ENCODE measurements around the gene AFG3L2.

AFG3L2 gene

DNA sequence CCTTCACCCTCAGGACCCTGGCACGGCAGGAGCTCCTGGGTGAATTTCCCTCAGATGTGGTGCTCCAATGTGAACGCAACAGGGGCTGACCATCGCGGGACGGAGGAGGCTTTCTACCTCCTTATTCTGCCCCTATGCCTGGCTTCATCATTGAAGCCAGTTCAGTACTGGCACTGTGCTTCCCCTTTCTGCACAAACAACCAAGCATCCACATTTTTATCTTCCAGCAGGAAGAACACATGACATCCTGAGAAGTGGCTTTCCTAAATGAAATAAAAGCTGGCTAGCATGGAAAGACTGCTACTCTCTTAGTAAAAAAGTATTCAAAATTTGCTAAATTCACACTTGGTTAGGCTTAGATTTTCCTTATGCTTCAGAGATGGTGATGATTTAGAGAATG is 24.8 kb downstream of the AFG3L2 start:
- DNase-seq, result no peak

DNA sequence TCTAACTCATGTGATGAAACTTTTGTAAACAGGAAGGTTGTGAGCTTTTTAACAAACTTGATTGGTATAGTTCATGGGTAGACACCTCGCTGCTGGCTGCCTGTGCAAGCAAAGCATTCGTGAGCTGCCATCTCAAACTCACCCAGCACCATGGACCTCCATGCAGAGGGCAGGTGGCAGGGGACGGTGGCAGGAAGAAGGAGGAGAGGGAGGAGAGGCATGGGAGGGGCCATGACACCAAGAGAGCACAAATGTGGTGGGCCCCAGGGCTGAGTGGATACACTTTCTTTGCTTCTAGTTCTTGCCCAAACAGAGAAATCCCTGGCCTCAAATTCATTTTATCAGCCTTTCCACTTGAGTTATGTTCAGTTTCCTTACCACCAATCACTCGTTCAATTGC is 29.1 kb downstream of the AFG3L2 start:
- DNase-seq, result no peak

GRCh38 chr18:12346240-12346565 is 30.8 kb downstream of the AFG3L2 start:
- no peak for DNase-seq

DNA sequence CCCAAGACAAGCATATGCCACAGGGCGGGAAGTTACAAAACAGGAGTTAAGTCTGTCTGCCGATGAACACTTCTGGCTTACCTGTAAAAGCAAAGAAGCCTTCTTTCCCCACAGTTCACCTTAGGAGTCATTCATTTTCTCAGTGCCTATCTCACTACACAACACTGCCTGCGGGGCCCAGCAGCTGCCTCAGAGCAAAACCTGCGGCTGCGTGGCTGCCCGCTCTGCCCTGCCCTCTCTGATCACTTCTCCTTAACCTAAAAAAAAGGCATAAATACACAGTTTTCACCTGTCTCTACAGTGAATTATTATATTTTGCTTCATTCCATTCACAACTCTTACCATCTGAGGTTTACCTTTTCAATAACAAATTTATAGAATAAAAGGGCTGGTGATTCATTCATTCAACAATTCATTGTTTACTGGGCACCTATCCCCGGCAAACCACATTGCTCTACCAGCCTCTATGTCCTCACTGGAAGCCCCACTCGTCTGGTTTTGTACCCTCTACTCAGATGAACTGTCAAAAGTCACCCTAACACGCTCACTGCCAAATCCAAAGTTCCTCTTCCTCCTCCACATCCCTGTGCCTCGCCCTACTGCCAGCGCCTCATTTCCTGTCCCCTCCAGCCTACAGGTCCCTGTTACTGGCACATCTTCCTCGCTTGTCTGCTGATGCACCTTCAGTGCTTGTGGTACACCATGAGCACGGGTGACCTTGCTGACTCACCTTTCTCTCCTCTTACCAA is 31.4 kb downstream of the AFG3L2 start:
- no peak for DNase-seq

DNA sequence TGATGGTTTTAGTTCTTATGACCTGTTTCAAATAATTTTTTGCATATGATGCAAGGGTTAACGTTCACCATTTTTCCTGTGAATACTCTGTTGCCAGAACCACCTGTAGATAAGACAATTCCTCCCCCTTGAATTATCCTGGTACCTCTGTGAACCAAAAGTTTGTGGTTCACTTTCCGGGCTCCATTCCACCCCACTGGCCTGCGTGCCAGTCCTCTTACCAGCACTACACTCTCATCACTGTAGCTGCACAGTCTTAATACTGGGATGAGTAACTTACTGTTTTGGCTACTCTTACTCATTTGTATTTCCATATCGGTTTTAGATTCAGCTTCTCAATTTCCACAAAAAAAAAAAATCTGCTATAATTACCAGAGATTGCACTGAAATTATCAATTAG is 34.4 kb downstream of the AFG3L2 start:
- no peak for DNase-seq

GRCh38 chr18:12340945-12341660 is 35.9 kb downstream of the AFG3L2 start:
- no peak for DNase-seq

- no peak for DNase-seq
Measured at GRCh38 chr18:12338382-12338781, 38.6 kb downstream of the AFG3L2 start.

GRCh38 chr18:12336887-12337286 is 40.1 kb downstream of the AFG3L2 start:
- no peak for DNase-seq

DNA sequence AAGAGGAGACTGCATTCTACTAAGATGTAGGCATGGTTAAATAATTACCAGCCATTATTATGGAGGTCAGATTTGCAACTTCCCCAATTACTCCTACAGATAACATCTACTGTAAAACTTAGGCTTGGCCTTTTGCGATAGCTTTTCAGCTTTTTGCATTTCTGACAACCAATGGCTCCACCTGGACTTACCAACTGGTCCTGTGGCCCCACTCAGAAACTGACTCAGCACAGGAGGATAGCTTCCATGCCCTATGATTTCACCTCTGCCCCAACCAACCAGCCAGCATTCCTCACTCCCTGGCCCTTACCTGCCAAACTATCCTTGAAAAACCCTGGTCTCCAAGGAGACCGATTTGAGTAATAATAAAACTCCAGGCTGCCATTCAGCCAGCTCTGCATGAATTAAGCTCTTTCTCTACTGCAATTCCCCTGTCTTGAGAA is 40.8 kb downstream of the AFG3L2 start:
- no peak for DNase-seq

- DNase-seq, result no peak
Measured at GRCh38 chr18:12335503-12335902, 41.5 kb downstream of the AFG3L2 start.

GRCh38 chr18:12334863-12335262 is 42.2 kb downstream of the AFG3L2 start:
- no peak for DNase-seq

DNA sequence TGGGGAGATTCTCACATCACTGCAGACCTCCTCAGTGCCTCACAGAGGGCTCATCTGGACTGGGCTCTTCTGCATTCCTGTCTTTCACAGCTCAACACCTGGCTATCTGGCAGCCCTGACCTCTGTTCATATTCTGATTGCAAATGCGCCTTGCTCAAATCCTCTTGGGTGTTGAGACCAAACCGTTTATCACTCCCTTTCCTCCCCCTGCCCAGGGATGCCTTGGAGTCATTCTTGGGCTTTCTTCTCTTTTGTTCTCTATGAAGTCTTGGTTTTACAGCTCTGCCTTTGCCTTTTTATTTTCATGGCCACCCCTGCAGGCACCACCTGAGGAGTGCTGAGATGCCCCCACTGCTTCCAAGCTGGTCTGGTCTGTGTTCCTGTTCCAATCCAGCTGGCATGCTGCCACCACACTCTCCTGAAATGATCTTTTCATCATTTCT is 42.6 kb downstream of the AFG3L2 start:
- DNase-seq, result no peak

GRCh38 chr18:12333506-12334290 is 43.3 kb downstream of the AFG3L2 start:
- DNase-seq, result no peak

DNA sequence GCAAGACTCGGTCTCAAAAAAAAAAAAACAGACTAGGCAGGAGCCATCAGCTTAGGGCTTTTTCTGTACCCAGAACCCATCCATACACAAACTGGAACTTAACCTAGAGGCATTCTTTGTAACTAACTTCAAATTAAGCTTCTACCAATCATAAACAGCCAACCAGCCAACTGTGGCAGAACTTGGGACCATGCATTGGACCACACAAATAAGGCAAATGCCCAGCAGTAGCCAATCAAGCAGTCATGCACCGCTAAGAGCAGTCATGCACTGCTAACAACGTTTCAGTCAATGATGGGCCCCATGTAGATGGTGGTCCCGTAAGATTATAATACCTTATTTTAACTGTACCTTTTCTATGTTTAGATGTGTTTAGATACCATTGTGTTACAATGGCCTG is 46.3 kb downstream of the AFG3L2 start:
- no peak for DNase-seq

- DNase-seq, result no peak
Measured at GRCh38 chr18:12329125-12329698, 47.8 kb downstream of the AFG3L2 start.

- DNase-seq, result no peak
Measured at GRCh38 chr18:12328179-12328823, 48.7 kb downstream of the AFG3L2 start.

DNA sequence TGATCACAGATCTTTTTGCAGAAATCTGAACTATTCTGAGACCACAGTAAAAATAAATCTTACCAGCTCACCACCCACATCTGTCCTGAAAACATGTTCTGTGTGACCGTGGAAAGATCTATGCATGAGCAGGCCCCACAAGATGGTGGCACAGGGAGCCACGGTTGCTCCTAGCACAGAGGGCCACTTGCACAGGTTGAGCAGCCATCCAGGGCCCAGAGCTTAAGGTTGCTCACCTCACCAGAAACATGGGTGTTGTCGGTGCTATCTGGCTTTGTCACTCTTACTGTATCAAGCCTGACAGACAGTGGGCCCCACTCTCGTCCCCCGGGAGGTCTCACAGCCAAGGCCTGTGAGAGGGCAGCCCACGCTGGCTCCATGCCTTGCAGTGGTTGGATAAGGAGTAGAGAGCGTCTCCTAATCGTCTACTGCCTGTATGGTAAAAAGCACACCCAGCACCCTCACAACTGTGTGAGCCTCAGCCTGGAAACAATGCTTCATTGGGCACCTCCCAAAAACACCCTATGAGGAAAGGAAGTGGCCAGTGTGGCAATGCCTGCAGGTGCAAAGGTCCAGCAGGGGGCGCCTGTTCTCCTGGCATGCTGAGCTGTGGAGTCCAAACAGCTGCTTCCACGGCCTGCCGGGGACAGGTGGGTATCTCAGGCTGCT is 49.4 kb downstream of the AFG3L2 start:
- DNase-seq, result peak; percentile 29 to 64

DNA sequence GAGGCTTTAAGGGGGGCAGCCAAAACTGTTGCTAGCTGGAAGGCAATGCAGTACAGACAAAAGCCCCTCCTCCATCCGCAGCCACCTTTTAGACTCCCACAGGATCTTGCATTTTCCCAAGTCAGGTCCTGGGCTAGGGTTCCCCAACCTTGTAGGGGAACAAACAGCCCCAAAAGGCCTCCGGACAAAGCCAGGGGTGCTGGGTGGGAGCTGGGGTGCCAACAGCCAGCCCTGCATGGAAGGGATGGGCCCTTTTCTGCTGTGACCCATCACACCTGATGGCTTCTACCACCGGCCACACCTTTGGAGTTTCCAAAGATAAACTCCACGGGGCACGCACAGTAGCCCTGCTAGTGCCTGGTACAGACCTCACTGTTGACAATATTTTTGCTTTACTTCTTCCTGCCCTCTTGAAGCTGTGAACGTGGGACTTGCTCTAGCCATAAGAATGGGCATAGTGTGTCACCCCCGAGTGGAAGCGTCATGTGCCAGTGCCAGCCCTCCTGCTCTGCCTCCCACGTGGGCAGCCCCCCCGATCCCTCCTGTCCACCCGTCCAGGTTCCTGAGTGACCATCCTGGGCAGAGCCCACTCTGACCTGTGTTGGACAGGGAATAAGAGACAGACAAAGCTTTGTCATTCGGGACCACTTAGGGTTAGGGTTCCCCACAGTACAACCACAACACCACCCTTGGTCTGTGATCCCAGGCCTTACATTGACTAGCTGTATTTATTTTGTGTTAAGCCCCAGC is 50.1 kb downstream of the AFG3L2 start:
- DNase-seq, result no peak

- no peak for DNase-seq
Measured at GRCh38 chr18:12325726-12326245, 51.2 kb downstream of the AFG3L2 start.

DNA sequence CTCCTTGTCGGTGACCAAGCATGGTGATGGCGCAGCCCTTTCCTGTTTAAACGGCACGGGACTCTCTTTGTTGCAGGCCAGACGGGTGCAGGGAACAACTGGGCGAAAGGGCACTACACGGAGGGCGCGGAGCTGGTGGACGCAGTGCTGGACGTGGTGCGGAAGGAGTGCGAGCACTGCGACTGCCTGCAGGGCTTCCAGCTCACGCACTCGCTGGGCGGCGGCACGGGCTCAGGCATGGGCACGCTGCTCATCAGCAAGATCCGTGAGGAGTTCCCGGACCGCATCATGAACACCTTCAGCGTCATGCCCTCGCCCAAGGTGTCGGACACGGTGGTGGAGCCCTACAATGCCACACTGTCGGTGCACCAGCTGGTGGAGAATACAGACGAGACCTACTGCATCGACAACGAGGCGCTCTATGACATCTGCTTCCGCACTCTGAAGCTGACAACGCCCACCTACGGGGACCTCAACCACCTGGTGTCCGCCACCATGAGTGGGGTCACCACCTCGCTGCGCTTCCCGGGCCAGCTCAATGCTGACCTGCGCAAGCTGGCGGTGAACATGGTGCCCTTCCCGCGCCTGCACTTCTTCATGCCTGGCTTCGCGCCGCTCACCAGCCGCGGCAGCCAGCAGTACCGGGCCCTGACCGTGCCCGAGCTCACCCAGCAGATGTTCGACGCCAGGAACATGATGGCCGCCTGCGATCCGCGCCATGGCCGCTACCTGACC is 51.9 kb downstream of the AFG3L2 start:
- DNase-seq, result no peak

DNA sequence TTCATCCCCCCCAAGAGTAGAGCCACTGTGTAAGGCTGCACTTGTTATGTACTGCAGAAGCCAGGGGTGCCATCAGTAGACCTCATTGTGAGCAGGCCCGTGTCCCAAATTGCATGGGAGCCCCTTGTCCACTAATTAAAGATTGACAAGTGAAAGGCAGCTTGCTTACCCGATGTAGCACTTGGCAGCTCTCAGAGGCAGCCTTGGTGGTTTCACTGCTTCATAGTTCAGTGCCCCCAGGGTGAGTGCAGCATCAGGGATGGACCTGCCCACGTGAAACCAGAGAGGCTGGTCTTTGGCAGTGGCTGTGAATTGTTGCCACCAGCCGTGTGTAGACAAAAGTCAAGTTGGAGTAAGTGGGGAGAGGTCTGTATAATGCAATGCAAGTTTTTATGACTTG is 55.7 kb downstream of the AFG3L2 start:
- no peak for DNase-seq

All from NCI-H524 (cell line).